Ovary (tissue), 3 donors: ENCODE measurements around the gene CLCN6.

ENCODE experiments used
- CTCF ChIP-seq, 3 donors: fragments of 450-650 bp in 2 of 3; fragments of 200-600 bp in 1 of 3; IDR thresholded peaks; one replicate each; pipeline versions ENCODE4 v1.5.1 to v1.8.0; 2016 to 2022; ENCODE audit warnings: antibody characterized with exemption in 3 of 3, mild to moderate bottlenecking in 1 of 3
- EP300 ChIP-seq: sonication (generic); formaldehyde crosslinking; IDR thresholded peaks from one replicate; pipeline ENCODE4 v1.6.1; 2017; ENCODE audit warnings: antibody characterized with exemption
- POLR2A ChIP-seq: fragments of 450-650 bp; IDR thresholded peaks from one replicate; pipeline ENCODE4 v1.6.1; 2017; ENCODE audit warnings: antibody characterized with exemption, mild to moderate bottlenecking, moderate library complexity
- donor health status: DM: no; HTN: no; CAD: no.

- TF ChIP-seq CTCF (IDR thresholded peaks at IDR 0.05) (no peak), POLR2A (no peak), EP300 (no peak)
Measured at GRCh38 chr1:11833900-11834299, 27.9 kb downstream of the CLCN6 start.
